ENCODE results near the gene KLF15. TPM values are rescaled to one million over a fixed set of nuclear protein-coding genes. Genes with fewer than 3 reads are reported as not detected.

KLF15 gene
- total RNA-seq, 1 experiment from 2014 or later, result 3.3 TPM

DNA sequence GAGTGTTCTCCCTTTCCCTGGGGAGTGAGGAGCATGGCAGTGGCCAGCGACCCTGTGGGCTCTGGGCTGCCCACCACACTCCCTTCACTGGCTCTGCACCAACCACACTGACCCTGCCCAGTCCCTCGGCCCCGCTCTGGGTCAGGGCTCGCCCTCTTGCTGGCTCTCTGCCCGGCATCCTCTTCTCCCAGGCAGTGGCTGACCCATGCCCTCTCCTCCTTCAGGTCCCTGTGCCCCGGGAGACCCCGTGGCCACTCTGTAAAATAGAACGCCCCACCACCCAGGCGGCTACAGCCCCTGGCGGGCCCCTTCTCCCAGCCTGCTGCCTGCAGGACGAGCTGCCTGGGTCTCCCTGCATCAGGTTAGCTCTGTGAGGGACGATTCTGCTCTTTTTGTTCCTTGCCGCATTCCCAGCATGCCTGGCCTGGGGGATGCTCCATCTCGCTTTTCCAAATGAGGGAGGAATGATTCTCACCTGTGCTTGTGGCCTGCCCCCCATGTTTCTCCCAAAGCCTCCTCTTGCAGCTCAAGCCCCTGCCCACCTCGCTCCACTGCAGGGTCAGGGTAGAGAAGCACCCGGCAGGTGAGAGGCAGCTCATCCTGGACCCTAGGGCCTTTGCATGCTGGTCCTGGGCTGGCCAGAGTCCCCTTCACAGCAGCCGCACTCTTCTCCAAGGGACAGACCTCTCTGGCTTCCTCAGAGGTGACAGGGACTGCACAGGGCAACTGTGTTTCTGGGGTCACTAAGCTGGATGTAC lies 23.0 kb upstream of the KLF15 start:
- Histone ChIP-seq H3K4me2 (ENCODE audit: low read length) (no peak overlapping the region), H3K9me2 (ENCODE audit: insufficient read depth) (no peaks in the 10 kb centered on the region), H3K27ac (ENCODE audit: low read depth, low read length) (no peak overlapping the region), H3K36me3 (ENCODE audit: control insufficient read depth in 1 of 2, insufficient read depth in 2 of 2, low read length in 2 of 2) (no peaks in the 10 kb centered on the region), H3K79me2 (ENCODE audit: insufficient read depth, low read length) (no peaks in the 10 kb centered on the region), H3K9ac (ENCODE audit: low read length) (no peak overlapping the region), H3K4me3 (replicated peaks in 1 of 2; ENCODE audit: low read depth in 1 of 2, low read length in 2 of 2) (no peak overlapping the region), H2AFZ (ENCODE audit: low read depth, low read length, poor library complexity, severe bottlenecking) (no peak overlapping the region), H3K9me3 (ENCODE audit: control insufficient read depth in 1 of 2, insufficient read depth in 1 of 2, low read depth in 1 of 2, low read length in 2 of 2) (no peaks in the 10 kb centered on the region), H3K27me3 (ENCODE audit: insufficient read depth, low read length) (no peaks in the 10 kb centered on the region), H3K4me1 (ENCODE audit: control insufficient read depth in 1 of 2, insufficient read depth in 2 of 2, low read length in 2 of 2) (no peaks in the 10 kb centered on the region), H4K20me1 (ENCODE audit: insufficient read depth) (no peaks in the 10 kb centered on the region)
- CTCF ChIA-PET, result no interaction called here
- RAD21 ChIA-PET (ENCODE audit: low non-redundant PET in 1 of 2, low total read pairs in 2 of 2, uncharacterized antibody in 2 of 2, unreplicated experiment in 2 of 2), result no interaction called here
- BruUV-seq (replicated peaks), result no TSS peak
- POLR2A ChIA-PET, result no interaction called here
- TF ChIP-seq ZFX (IDR thresholded peaks at IDR 0.05) (no peak), CBX3 (IDR thresholded peaks at IDR 0.05; ENCODE audit: low read depth) (no peak), JUND (IDR thresholded peaks at IDR 0.05) (no peak), POLR2A (IDR thresholded peaks at IDR 0.05; ENCODE audit: borderline replicate concordance, extremely low read depth, insufficient read depth, insufficient read length) (no peak), EZH2 (IDR thresholded peaks at IDR 0.05) (no peak), EGR1 (IDR thresholded peaks at IDR 0.05; ENCODE audit: low read depth) (no peak), CEBPB (IDR thresholded peaks at IDR 0.05; ENCODE audit: low read depth) (no peak), TCF7L2 (IDR thresholded peaks at IDR 0.05; ENCODE audit: borderline replicate concordance, extremely low read depth, insufficient read depth, insufficient read length) (no peak)
- no peak for ATAC-seq
- no peak for DNase-seq (ENCODE audit: low read depth, low spot score)
- intact Hi-C loops (cut with micrococcal nuclease), result no loop called here

DNA sequence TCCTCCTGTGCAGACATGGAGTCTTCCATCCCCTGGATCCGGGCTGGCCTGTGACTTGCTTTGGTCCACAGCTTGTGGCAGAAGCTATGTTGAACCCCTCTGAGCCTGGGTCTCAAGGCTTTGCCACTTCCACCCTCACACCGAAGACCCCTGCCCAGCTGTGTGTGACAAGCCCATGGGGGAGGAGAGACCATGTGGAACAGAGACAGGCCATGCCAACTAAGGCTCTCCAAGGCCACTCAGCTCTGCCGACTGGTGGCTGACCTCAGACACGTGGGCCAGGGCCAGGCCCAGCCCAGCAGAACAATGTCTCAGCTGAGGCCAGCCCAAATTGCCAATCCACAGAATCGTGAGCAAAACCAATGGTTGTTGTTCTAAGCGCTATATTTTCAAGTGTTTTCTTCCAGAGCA lies 21.1 kb upstream of the KLF15 start:
- no peaks in the 10 kb centered on the region for H4K20me1 ChIP-seq (ENCODE audit: insufficient read depth)
- no TSS peak for BruUV-seq (replicated peaks)
- ATAC-seq (no peak), DNase-seq (ENCODE audit: low read depth, low spot score) (no peak)
- ChIA-PET POLR2A (no interaction called here), CTCF (no interaction called here), RAD21 (ENCODE audit: low non-redundant PET in 1 of 2, low total read pairs in 2 of 2, uncharacterized antibody in 2 of 2, unreplicated experiment in 2 of 2) (no interaction called here)
- no peaks in the 10 kb centered on the region for H3K27me3 ChIP-seq (ENCODE audit: insufficient read depth, low read length)
- H3K4me1 ChIP-seq (ENCODE audit: control insufficient read depth in 1 of 2, insufficient read depth in 2 of 2, low read length in 2 of 2), result no peaks in the 10 kb centered on the region
- H3K27ac ChIP-seq (ENCODE audit: low read depth, low read length), result no peak overlapping the region
- no peaks in the 10 kb centered on the region for H3K9me3 ChIP-seq (ENCODE audit: control insufficient read depth in 1 of 2, insufficient read depth in 1 of 2, low read depth in 1 of 2, low read length in 2 of 2)
- no peaks in the 10 kb centered on the region for H3K36me3 ChIP-seq (ENCODE audit: control insufficient read depth in 1 of 2, insufficient read depth in 2 of 2, low read length in 2 of 2)
- no peak overlapping the region for H3K4me3 ChIP-seq (replicated peaks in 1 of 2; ENCODE audit: low read depth in 1 of 2, low read length in 2 of 2)
- H2AFZ ChIP-seq (ENCODE audit: low read depth, low read length, poor library complexity, severe bottlenecking), result no peak overlapping the region
- intact Hi-C loops (cut with micrococcal nuclease), result no loop called here
- H3K79me2 ChIP-seq (ENCODE audit: insufficient read depth, low read length), result no peaks in the 10 kb centered on the region
- H3K9ac ChIP-seq (ENCODE audit: low read length), result no peak overlapping the region
- H3K9me2 ChIP-seq (ENCODE audit: insufficient read depth), result no peaks in the 10 kb centered on the region
- H3K4me2 ChIP-seq (ENCODE audit: low read length), result no peak overlapping the region
- TF ChIP-seq YY1 (IDR thresholded peaks at IDR 0.05; ENCODE audit: extremely low read depth, insufficient replicate concordance, low read depth, low read length) (no peak), ZNF274 (IDR thresholded peaks at IDR 0.05; ENCODE audit: low read depth, low read length) (no peak), RAD21 (IDR thresholded peaks at IDR 0.05; ENCODE audit: low read depth) (no peak), POLR2A (IDR thresholded peaks at IDR 0.05; ENCODE audit: borderline replicate concordance, extremely low read depth, insufficient read depth, insufficient read length) (no peak), EGR1 (IDR thresholded peaks at IDR 0.05; ENCODE audit: low read depth) (no peak), ZFX (IDR thresholded peaks at IDR 0.05) (no peak), EZH2 (IDR thresholded peaks at IDR 0.05) (no peak), EZH2phosphoT487 (IDR thresholded peaks at IDR 0.05; ENCODE audit: borderline replicate concordance) (no peak), CEBPB (IDR thresholded peaks at IDR 0.05; ENCODE audit: low read depth) (no peak)
- TF ChIP-seq, protein P1, sequence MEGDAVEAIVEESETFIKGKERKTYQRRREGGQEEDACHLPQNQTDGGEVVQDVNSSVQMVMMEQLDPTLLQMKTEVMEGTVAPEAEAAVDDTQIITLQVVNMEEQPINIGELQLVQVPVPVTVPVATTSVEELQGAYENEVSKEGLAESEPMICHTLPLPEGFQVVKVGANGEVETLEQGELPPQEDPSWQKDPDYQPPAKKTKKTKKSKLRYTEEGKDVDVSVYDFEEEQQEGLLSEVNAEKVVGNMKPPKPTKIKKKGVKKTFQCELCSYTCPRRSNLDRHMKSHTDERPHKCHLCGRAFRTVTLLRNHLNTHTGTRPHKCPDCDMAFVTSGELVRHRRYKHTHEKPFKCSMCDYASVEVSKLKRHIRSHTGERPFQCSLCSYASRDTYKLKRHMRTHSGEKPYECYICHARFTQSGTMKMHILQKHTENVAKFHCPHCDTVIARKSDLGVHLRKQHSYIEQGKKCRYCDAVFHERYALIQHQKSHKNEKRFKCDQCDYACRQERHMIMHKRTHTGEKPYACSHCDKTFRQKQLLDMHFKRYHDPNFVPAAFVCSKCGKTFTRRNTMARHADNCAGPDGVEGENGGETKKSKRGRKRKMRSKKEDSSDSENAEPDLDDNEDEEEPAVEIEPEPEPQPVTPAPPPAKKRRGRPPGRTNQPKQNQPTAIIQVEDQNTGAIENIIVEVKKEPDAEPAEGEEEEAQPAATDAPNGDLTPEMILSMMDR (IDR thresholded peaks at IDR 0.05 in 2 of 3, conservative IDR thresholded peaks at IDR 0.05 in 1 of 3; ENCODE audit: borderline replicate concordance in 1 of 3, insufficient read depth in 1 of 3, low read depth in 2 of 3, low read length in 2 of 3), result no peak
- TF ChIP-seq, protein P2, sequence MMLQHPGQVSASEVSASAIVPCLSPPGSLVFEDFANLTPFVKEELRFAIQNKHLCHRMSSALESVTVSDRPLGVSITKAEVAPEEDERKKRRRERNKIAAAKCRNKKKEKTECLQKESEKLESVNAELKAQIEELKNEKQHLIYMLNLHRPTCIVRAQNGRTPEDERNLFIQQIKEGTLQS (IDR thresholded peaks at IDR 0.05), result no peak
- TF ChIP-seq, protein P3, sequence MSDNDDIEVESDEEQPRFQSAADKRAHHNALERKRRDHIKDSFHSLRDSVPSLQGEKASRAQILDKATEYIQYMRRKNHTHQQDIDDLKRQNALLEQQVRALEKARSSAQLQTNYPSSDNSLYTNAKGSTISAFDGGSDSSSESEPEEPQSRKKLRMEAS (IDR thresholded peaks at IDR 0.05), result no peak
- TF ChIP-seq, protein P4, sequence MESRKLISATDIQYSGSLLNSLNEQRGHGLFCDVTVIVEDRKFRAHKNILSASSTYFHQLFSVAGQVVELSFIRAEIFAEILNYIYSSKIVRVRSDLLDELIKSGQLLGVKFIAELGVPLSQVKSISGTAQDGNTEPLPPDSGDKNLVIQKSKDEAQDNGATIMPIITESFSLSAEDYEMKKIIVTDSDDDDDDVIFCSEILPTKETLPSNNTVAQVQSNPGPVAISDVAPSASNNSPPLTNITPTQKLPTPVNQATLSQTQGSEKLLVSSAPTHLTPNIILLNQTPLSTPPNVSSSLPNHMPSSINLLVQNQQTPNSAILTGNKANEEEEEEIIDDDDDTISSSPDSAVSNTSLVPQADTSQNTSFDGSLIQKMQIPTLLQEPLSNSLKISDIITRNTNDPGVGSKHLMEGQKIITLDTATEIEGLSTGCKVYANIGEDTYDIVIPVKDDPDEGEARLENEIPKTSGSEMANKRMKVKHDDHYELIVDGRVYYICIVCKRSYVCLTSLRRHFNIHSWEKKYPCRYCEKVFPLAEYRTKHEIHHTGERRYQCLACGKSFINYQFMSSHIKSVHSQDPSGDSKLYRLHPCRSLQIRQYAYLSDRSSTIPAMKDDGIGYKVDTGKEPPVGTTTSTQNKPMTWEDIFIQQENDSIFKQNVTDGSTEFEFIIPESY (IDR thresholded peaks at IDR 0.05; ENCODE audit: extremely low read depth, insufficient replicate concordance, low read length), result no peak

All from HCT116 (cell line).